K562 (cell line): ENCODE results near the gene MCRS1. TPM values are rescaled to one million over a fixed set of nuclear protein-coding genes. Genes with fewer than 3 reads are reported as not detected.

Experiments
- BHLHE40 ChIP-seq: IDR thresholded peaks from 2 replicates; pipeline ENCODE4 v1.6.1; 2011; ENCODE audit warnings: low read length, improper control_type of control experiment
- CEBPG ChIP-seq, 3 experiments: fragments of 200-800 bp in 1 of 3; sonication (Bioruptor generic) in 1 of 3; sonication (generic) in 1 of 3; formaldehyde crosslinking in 1 of 3; IDR thresholded peaks in 2 of 3; conservative IDR thresholded peaks in 1 of 3; 2 replicates each; pipeline versions ENCODE4 v1.6.1 to v1.8.0; 2016 to 2022; ENCODE audit warnings: missing compliant biosample characterization in 2 of 3, missing genetic modification characterization in 2 of 3, mild to moderate bottlenecking in 1 of 3, missing genetic modification reagents in 1 of 3
- CXXC5 ChIP-seq: fragments of 250-450 bp; sonication (Bioruptor Pico); IDR thresholded peaks from 2 replicates; pipeline ENCODE4 v1.8.0; 2022; ENCODE audit warnings: inconsistent platforms, mild to moderate bottlenecking, moderate library complexity
- ELK1 ChIP-seq: sonication (generic); formaldehyde crosslinking; IDR thresholded peaks from 2 replicates; pipeline ENCODE4 v1.8.1; 2022; ENCODE audit warnings: missing genetic modification reagents
- MIER1 ChIP-seq: fragments of 450-650 bp; IDR thresholded peaks from 2 replicates; pipeline ENCODE4 v1.6.1; 2016; ENCODE audit warnings: antibody characterized with exemption, mild to moderate bottlenecking, low read depth
- PKNOX1 ChIP-seq: fragments of 450-650 bp; IDR thresholded peaks from 2 replicates; pipeline ENCODE4 v1.6.1; 2016
- RNF219 ChIP-seq: fragments of 250-450 bp; sonication (Bioruptor Pico); IDR thresholded peaks from 2 replicates; pipeline ENCODE4 v1.5.0; 2022; ENCODE audit warnings: mild to moderate bottlenecking
- SMARCC2 ChIP-seq: fragments of 450-650 bp; IDR thresholded peaks from 2 replicates; pipeline ENCODE4 v1.6.1; 2017; ENCODE audit warnings: antibody characterized with exemption, moderate library complexity, mild to moderate bottlenecking, low read depth
- SOX6 ChIP-seq: fragments of 450-650 bp; IDR thresholded peaks from 2 replicates; pipeline ENCODE4 v1.6.1; 2014; ENCODE audit warnings: mild to moderate bottlenecking
- THRA ChIP-seq: fragments of 450-650 bp; IDR thresholded peaks from 2 replicates; pipeline ENCODE4 v1.6.1; 2017; ENCODE audit warnings: mild to moderate bottlenecking, moderate library complexity
- TSC22D4 ChIP-seq: fragments of 450-650 bp; IDR thresholded peaks from 2 replicates; pipeline ENCODE4 v1.6.1; 2016; ENCODE audit warnings: missing genetic modification characterization, missing biosample characterization, control low read depth
- UBTF ChIP-seq, 2 experiments: IDR thresholded peaks; 2 replicates each; pipeline ENCODE4 v1.6.1; 2012; ENCODE audit warnings: improper control_type of control experiment in 2 of 2, low read depth in 2 of 2, low read length in 2 of 2, borderline replicate concordance in 1 of 2
- ZBTB5 ChIP-seq: fragments of 450-650 bp; IDR thresholded peaks from 2 replicates; pipeline ENCODE4 v1.6.1; 2017; ENCODE audit warnings: antibody characterized with exemption
- ZNF134 ChIP-seq: fragments of 250-450 bp; sonication (Bioruptor Pico); conservative IDR thresholded peaks from 2 replicates; pipeline ENCODE4 v1.4.0; 2020
- ZNF274 ChIP-seq: IDR thresholded peaks from 2 replicates; pipeline ENCODE4 v1.6.1; 2011; ENCODE audit warnings: low read depth, mild to moderate bottlenecking, low read length, moderate library complexity, borderline replicate concordance
- polyA plus RNA-seq, 8 experiments: library from polyadenylated mRNA; depleted of rRNA in 4 of 8; stranded (reverse) in 5 of 8; unstranded in 3 of 8; fragments of >200 nt; fragmentation: Nextera tagmentation in 2 of 8; fragmentation: Illumina TruSeq in 1 of 8; extraction: Ambion mirVana in 2 of 8; extraction: Trizol in 1 of 8; gene quantifications; 2 replicates each; pipeline versions ENCODE4 v1.2.1 to v1.2.3, GENCODE V29; 2011 to 2014; ENCODE audit warnings: inconsistent platforms in 1 of 8, missing spikeins in 1 of 8
- total RNA-seq, 7 experiments: library from RNA; depleted of rRNA in 6 of 7; stranded (reverse); fragments of >200 nt in 6 of 7; fragmentation: Illumina TruSeq in 2 of 7; extraction: Trizol in 2 of 7; gene quantifications; 2 replicates each; pipeline versions ENCODE4 v1.2.1 to v1.2.3, GENCODE V29; 2011 to 2021; ENCODE audit warnings: low replicate concordance in 1 of 7

Gene MCRS1
- total and polyA plus RNA-seq, 9 of the 15 experiments (the other 6 are each of a cell fraction or from before 2014, with no cell fraction given), result 50.0 to 100 (median 73.2) TPM

- no peak for TF ChIP-seq RNF219 (CRISPR knock-in tag)
- peak; percentile 93 for TF ChIP-seq CXXC5 (CRISPR knock-in tag)
- no peak for TF ChIP-seq UBTF (IDR thresholded peaks at IDR 0.05; ENCODE audit: borderline replicate concordance in 1 of 2, low read depth in 2 of 2, low read length in 2 of 2)
- no peak for TF ChIP-seq SOX6
- TF ChIP-seq TSC22D4, result no peak
- TF ChIP-seq SMARCC2, result no peak
- TF ChIP-seq ZNF274, result no peak
- no peak for TF ChIP-seq BHLHE40
- peak; percentile 31; the same call in 1 of the 2 replicates for TF ChIP-seq CEBPG (CRISPR knock-in tag; IDR thresholded peaks at IDR 0.05)
- TF ChIP-seq CEBPG (tag; conservative IDR thresholded peaks at IDR 0.05 in 1 of 2, IDR thresholded peaks at IDR 0.05 in 1 of 2), result no peak
- no peak for TF ChIP-seq ZNF134 (CRISPR knock-in tag)
- no peak for TF ChIP-seq ZBTB5
- peak; percentile 80 for TF ChIP-seq PKNOX1
- no peak for TF ChIP-seq THRA
- no peak for TF ChIP-seq ELK1 (CRISPR knock-in tag)
- no peak for TF ChIP-seq MIER1
Measured at GRCh38 chr12:49567611-49568441, at the start of gene MCRS1 (continued).
